Fibroblast of villous mesenchyme (primary cell): ENCODE measurements around the gene TPGS1. TPM values are rescaled to one million over a fixed set of nuclear protein-coding genes. Genes with fewer than 3 reads are reported as not detected.

Source experiments
- DNase-seq: peaks from one replicate; pipeline ENCODE4 v3.0.0-alpha.2; 2010; ENCODE audit warnings: low read depth
- H3K4me3 ChIP-seq: 2 replicates; pipeline ENCODE4 v1.5.1; 2011; ENCODE audit warnings: low read depth, mild to moderate bottlenecking, low read length
- total RNA-seq: library from RNA; depleted of rRNA; stranded (reverse); fragments of >200 nt; gene quantifications from 2 replicates; pipeline ENCODE4 v1.2.3, GENCODE V29; 2012
- TF ChIP-seq, protein P1 (sequence below): IDR thresholded peaks from 2 replicates; pipeline ENCODE4 v1.5.1; 2012; ENCODE audit warnings: low read depth, mild to moderate bottlenecking, low read length; ENCODE audit not compliant: insufficient read depth

TPGS1 gene
- total RNA-seq, 1 donor, result 16.8 TPM

DNA sequence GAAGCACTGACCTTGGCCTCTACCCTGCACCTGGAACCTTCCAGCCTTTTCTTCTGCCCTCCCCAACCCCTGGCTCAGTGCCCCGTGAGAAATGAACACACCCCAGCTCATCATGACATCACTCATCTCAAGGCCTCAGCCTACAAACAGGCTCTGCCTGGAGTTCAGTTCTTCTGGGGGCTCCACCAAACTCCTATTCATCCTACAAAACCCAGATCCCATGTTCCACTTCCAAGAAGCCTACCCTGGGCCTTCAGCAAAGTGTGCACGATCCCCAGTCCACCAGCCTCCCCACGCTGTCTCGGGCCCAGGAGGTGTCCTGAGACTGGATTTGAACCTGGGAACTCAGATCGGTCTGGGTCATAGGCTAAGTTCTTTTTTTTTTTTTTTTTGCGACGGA, 37.5 kb upstream of the TPGS1 start:
- DNase-seq, result no peak
- TF ChIP-seq, protein P1, sequence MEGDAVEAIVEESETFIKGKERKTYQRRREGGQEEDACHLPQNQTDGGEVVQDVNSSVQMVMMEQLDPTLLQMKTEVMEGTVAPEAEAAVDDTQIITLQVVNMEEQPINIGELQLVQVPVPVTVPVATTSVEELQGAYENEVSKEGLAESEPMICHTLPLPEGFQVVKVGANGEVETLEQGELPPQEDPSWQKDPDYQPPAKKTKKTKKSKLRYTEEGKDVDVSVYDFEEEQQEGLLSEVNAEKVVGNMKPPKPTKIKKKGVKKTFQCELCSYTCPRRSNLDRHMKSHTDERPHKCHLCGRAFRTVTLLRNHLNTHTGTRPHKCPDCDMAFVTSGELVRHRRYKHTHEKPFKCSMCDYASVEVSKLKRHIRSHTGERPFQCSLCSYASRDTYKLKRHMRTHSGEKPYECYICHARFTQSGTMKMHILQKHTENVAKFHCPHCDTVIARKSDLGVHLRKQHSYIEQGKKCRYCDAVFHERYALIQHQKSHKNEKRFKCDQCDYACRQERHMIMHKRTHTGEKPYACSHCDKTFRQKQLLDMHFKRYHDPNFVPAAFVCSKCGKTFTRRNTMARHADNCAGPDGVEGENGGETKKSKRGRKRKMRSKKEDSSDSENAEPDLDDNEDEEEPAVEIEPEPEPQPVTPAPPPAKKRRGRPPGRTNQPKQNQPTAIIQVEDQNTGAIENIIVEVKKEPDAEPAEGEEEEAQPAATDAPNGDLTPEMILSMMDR, result no peak
- H3K4me3 ChIP-seq, result no peak overlapping the region

DNA sequence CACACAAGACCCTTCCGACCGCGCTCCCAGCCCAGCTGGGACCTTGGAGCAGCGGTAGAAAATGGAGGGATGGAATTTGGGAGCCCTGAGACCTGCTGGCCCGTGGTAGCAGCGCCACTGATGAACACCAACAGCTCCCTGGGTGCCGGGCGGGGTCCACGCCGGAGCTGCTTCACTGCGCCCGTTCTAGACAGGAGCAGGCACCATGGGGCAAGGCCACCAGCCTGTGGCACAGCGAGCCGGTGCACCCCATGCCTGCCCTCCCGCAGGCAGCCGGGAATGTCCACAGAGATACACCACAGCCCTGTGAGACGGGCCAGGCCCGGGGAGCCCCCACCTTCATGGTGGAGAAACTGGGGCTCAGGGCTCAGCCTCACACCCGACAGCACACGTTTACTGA, 36.6 kb upstream of the TPGS1 start:
- TF ChIP-seq, protein P1, result no peak
- no peak overlapping the region for H3K4me3 ChIP-seq
- DNase-seq, result no peak

DNA sequence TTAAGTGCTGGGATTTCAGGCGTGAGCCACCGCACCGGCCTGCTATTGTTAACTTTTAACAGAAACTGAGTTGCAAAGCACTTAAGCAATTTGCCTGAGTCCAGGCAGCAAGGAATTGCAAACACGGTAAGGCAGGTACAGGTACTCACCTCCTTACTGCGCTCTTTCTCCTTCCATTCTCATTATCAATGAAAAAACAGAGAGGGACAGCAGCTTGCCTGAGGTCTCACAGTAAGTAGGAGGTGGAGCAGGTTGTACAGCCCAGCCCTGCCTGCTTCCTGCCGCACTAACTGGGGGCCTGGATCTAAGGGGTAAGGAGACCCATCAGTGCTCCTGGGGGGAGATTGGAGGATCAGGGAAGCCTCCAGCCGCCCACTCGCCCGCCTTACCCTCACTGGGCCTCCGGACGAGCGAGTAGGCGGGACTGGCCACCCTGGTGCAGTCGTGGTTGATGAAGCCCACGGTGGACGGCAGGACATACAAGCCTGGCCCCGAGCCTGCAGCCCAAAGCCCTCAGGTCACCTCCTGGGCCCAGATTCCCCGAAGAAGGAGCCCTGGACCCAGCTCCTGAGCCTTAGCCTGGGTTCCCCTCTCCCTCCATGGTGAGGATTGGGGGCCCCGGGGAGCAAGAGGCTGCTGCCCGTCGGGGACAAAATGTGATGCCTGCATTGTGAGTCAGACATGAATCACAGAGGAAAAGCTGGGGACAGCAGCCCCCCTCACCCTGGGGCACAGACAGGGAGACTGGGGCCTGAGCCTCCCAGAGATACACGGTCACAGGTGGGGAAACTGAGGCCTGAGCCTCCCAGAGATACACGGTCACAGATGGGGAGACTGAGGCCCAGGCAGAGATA, 35.1 kb upstream of the TPGS1 start:
- TF ChIP-seq, protein P1, result no peak
- no peak overlapping the region for H3K4me3 ChIP-seq
- DNase-seq, result no peak

DNA sequence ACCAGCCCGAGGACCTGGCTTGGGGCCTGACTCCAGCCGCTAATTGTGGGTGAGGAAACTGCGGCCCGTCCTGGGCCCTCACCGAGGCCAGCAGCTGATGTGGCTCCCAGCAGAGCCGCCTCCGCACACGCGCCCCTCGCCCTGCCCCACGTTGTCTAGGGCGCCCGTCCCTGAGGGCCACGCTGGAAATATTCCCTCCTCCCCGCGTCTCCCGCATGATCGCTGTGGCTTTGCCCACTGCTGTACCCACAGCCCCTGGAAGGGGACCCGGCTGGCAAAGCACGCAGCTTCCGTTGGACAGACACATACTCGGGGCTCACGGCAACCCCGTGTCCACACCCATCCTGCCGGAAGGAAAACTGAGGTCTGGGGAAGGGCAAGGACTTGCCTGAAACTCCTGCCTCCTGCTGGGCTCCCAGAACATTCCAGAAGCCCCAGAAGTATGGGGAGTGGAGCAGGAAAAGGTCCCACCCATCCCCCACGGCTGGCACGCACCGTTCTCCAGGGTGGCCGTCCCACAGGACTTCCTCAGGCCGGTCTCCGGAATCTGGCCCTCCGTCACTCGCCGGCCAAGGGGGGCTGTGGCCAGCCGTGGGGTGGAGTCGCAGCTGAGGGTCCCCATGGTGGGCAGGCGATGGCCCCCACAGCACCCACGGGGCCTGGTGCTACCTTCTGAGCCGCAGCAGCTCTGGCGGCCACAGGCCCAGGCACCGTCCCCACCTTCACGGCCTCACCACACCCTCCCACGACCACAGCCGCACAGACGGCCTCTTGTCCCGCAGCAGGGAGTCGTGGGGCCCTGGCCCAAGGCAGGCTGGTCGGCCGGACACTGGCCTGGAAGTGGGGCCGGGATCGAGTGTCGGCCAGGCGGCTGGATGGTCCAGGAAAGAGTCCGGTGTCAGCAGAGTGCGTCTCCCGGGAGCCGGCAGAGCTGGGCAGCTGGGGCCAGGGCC, 32.9 kb upstream of the TPGS1 start:
- no peak for DNase-seq
- TF ChIP-seq, protein P1, result no peak
- no peak overlapping the region for H3K4me3 ChIP-seq

DNA sequence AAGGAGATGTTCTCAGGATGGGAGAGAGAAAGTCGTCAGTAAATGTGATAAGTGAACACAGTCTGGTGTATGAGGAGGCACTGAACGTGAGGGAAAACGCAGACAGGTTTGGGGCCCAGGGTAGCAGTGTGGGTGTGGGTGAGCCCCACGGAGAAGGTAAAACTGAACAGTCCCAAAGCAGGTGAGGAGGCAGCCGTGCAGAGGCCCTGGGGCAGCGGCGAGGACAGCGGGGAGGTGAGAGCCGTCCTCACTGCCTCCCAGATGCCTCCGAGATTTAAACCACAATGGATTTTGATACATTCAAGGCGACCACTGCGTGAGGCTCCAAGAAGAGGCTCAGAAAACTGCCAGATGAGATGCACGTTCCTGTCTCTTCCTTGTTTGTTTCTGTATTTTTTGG, 31.9 kb upstream of the TPGS1 start:
- H3K4me3 ChIP-seq, result no peak overlapping the region
- TF ChIP-seq, protein P1, result no peak
- DNase-seq, result no peak

DNA sequence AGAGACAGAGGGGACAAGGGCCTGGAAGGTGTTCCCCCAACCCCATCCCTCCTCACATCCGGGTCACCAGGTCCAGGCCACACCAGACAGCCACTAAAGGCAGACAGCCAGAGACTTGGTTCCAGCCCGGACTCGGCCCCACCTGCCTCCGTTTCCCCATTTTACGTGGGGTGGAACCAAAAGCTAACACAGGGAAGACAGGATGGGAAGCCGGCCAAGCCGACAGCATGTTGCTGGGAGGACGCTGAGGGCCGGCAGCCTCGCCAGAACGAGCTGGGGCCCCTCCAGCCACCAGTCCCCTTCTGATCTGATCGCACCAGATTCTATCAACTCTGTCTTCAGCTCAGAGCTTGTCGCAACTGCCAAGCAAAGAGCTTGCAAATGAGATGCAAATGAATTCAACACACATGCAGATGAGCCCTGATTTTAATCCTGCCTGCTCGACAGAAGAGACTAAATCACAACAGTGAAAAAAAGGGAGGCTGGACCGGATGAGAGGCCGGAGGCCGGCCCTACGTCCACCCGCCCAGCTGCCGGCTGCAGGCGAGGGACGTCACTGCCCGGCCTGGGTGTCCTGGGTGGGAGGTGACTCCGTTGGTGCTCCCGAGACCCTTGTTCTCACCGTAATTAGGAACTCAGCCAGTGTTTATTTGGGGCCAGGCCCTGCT, 28.9 kb upstream of the TPGS1 start:
- TF ChIP-seq, protein P1, result no peak
- H3K4me3 ChIP-seq, result no peak overlapping the region
- no peak for DNase-seq
